Measurements from ENCODE around the gene ENPP1. TPM values are rescaled to one million over a fixed set of nuclear protein-coding genes. Genes with fewer than 3 reads are reported as not detected.

The ENPP1 gene
- total and polyA plus RNA-seq, 7 experiments from 2014 or later = 0.07 to 0.69 (median 0.21) TPM; not detected in 3

DNA sequence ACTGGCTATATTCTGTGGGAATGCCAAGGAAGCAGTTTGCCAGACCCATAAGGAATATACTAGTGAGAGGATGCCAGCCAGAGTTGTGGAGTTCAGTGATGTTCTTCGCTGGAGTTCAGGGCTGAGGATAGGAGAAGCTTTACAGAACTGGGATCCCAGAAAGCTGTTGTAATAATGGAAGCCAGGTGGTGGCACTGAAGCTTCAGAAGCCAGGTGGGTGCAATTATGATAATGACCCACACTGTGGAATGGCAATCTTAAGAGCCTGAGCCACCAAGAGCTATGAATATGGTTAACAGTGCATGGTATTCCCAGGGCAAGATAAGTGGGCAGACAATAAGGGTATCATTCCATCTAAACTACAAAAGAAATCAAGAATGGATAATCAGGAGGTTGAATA lies 25.1 kb upstream of the ENPP1 start:
- ATAC-seq = no peak
- no peak overlapping the region for H3K4me3 ChIP-seq (ENCODE audit: low read length)
- no peak overlapping the region for H3K27ac Mint-ChIP-seq
- no peaks in the 10 kb centered on the region for H3K36me3 ChIP-seq (ENCODE audit: control insufficient read depth in 2 of 3, insufficient read depth in 3 of 3, low read length in 3 of 3)
- H3K36me3 Mint-ChIP-seq = no peaks in the 10 kb centered on the region
- no peaks in the 10 kb centered on the region for H3K4me1 Mint-ChIP-seq
- no peaks in the 10 kb centered on the region for H3K4me1 ChIP-seq (ENCODE audit: control insufficient read depth in 2 of 2, insufficient read depth in 2 of 2, low read length in 2 of 2)
- ChIA-PET CTCF (no interaction called here), POLR2A (no interaction called here)
- H3K4me3 Mint-ChIP-seq = no peak overlapping the region
- no peak overlapping the region for H3K27ac ChIP-seq (ENCODE audit: low read depth, low read length)
- H3K9me3 ChIP-seq (ENCODE audit: control insufficient read depth in 2 of 3, low read length in 3 of 3) = no peaks in the 10 kb centered on the region
- no peak for DNase-seq
- H3K27me3 ChIP-seq (ENCODE audit: control insufficient read depth in 2 of 2, insufficient read depth in 2 of 2, low read length in 2 of 2) = no peaks in the 10 kb centered on the region
- H3K27me3 Mint-ChIP-seq = peaks cover 0 to 18% (median 5%) of the 10 kb centered on the region in 5 donors
- intact Hi-C loops (cut with micrococcal nuclease) = loop anchor here in 1 of 2 donors (1.0 kb wide), 1 partner anchor 128 kb away; no protein-coding TSS in a partner anchor
- H3K9me3 Mint-ChIP-seq = peaks cover 0 to 5% (median 0%) of the 10 kb centered on the region in 11 donors

DNA sequence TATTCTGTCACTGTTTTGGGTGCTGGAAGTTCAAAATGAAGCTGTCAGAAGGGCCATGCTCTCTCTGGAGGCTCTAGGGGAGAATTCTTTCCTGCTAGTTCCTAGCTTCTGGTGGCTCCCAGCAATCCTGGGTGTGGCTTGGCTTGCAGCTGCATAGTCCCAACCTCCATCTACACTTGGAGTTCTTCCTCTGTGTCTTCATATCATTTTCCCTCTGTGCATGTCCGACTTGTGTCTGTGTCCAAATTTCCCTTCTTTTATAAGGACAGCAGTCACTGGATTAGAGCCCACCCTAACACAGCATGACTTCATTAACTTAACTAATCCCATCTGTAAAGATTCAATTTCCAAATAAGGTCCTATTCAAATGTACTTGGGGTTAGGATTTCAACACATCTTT lies 23.3 kb upstream of the ENPP1 start:
- Mint-ChIP-seq H3K4me3 (no peak overlapping the region), H3K9me3 (peaks cover 0 to 5% (median 0%) of the 10 kb centered on the region in 11 donors), H3K36me3 (no peaks in the 10 kb centered on the region), H3K27ac (no peak overlapping the region), H3K27me3 (peaks cover 0 to 18% (median 5%) of the 10 kb centered on the region in 5 donors), H3K4me1 (peaks cover 0 to 6% (median 0%) of the 10 kb centered on the region in 7 donors)
- POLR2A ChIA-PET = no interaction called here
- ATAC-seq = no peak
- no peaks in the 10 kb centered on the region for H3K27me3 ChIP-seq (ENCODE audit: control insufficient read depth in 2 of 2, insufficient read depth in 2 of 2, low read length in 2 of 2)
- no peaks in the 10 kb centered on the region for H3K36me3 ChIP-seq (ENCODE audit: control insufficient read depth in 2 of 3, insufficient read depth in 3 of 3, low read length in 3 of 3)
- intact Hi-C loops (cut with micrococcal nuclease) = no loop called here
- no peaks in the 10 kb centered on the region for H3K4me1 ChIP-seq (ENCODE audit: control insufficient read depth in 2 of 2, insufficient read depth in 2 of 2, low read length in 2 of 2)
- DNase-seq = no peak
- H3K27ac ChIP-seq (ENCODE audit: low read depth, low read length) = no peak overlapping the region
- H3K9me3 ChIP-seq (ENCODE audit: control insufficient read depth in 2 of 3, low read length in 3 of 3) = no peaks in the 10 kb centered on the region
- no peak overlapping the region for H3K4me3 ChIP-seq (ENCODE audit: low read length)
- CTCF ChIA-PET = no interaction called here

DNA sequence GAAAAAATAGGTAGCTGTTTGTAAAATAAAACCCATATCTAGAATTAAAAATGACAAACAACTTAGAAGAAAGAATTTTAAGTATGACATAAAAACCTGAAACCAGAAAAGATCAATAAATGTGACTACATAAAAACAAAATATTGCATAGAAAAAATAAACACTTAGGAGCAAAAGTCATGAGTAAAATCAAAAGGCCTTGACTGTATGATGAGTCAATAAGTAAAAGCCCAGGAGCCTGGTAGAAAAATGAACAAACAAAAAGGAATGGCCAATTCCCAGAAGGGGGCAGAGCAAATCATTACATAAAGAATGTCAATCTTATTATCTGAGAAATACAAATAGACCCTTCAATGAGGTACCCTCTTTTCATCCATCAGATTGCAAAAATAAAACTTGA lies 20.7 kb upstream of the ENPP1 start:
- no peak for ATAC-seq
- CTCF ChIA-PET = no interaction called here
- intact Hi-C loops (cut with micrococcal nuclease) = no loop called here

DNA sequence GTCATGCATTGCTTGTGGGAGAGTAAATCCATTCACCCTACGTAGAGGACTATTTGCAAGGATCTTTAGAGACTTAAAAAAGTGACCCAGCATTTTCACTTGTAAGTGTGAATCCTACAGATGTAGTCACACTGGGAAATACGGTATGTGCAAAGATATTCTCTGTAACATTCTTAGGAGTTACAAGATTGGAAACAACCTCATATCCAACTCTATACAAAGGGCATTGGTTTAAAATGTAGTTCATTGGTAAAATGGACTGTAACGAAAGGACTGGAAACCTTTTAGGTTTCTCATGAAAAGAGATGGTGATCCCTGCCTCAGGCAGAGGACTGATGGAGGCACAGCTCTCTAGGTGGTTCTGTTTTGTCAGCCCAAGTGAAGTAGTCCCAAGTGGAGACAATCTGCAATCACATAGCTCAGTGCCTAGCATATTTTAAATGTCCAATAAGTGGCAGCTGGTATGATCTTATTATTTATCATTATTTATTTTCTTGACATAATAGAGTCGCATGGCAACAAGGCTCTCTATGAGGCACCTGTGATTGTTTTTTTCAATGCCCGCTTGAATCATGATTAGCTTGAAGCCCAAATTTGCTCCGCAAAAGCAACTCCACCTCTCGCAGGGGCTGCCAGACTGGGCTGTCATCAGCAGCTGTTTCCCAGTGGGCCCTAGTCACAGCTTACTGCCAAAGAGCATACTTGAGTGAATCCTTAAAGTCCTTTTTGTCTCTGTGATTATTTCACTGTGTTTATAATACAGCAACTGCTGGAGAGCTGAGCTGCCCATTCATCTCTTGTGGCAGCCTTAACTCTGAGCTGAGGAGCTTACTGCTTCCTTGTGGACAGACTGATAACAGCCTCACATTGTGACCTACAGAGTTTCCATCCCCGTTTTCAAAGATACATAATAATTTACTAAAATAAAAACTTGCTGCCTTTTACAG lies 19.8 kb upstream of the ENPP1 start:
- ATAC-seq (no peak), DNase-seq (no peak)
- peaks cover 0 to 13% (median 5%) of the 10 kb centered on the region in 5 donors for H3K27me3 Mint-ChIP-seq
- peaks cover 0 to 6% (median 0%) of the 10 kb centered on the region in 7 donors for H3K4me1 Mint-ChIP-seq
- Histone ChIP-seq H3K36me3 (ENCODE audit: control insufficient read depth in 2 of 3, insufficient read depth in 3 of 3, low read length in 3 of 3) (no peaks in the 10 kb centered on the region), H3K9me3 (ENCODE audit: control insufficient read depth in 2 of 3, low read length in 3 of 3) (no peaks in the 10 kb centered on the region), H3K27ac (ENCODE audit: low read depth, low read length) (no peak overlapping the region), H3K27me3 (ENCODE audit: control insufficient read depth in 2 of 2, insufficient read depth in 2 of 2, low read length in 2 of 2) (no peaks in the 10 kb centered on the region), H3K4me3 (ENCODE audit: low read length) (no peak overlapping the region), H3K4me1 (ENCODE audit: control insufficient read depth in 2 of 2, insufficient read depth in 2 of 2, low read length in 2 of 2) (no peaks in the 10 kb centered on the region)
- intact Hi-C loops (cut with micrococcal nuclease) = no loop called here
- POLR2A ChIA-PET = no interaction called here
- H3K27ac Mint-ChIP-seq = no peak overlapping the region
- H3K36me3 Mint-ChIP-seq = no peaks in the 10 kb centered on the region
- CTCF ChIA-PET = no interaction called here
- peaks cover 0 to 5% (median 0%) of the 10 kb centered on the region in 11 donors for H3K9me3 Mint-ChIP-seq
- H3K4me3 Mint-ChIP-seq = no peak overlapping the region

More for the DNA sequence above, 20.7 kb upstream of the ENPP1 start:
- Mint-ChIP-seq H3K9me3 (peaks cover 0 to 5% (median 0%) of the 10 kb centered on the region in 11 donors), H3K36me3 (no peaks in the 10 kb centered on the region), H3K27me3 (peaks cover 0 to 18% (median 5%) of the 10 kb centered on the region in 5 donors), H3K27ac (no peak overlapping the region), H3K4me1 (peaks cover 0 to 6% (median 0%) of the 10 kb centered on the region in 7 donors), H3K4me3 (no peak overlapping the region)
- H3K36me3 ChIP-seq (ENCODE audit: control insufficient read depth in 2 of 3, insufficient read depth in 3 of 3, low read length in 3 of 3) = no peaks in the 10 kb centered on the region
- no peak overlapping the region for H3K4me3 ChIP-seq (ENCODE audit: low read length)
- no peaks in the 10 kb centered on the region for H3K27me3 ChIP-seq (ENCODE audit: control insufficient read depth in 2 of 2, insufficient read depth in 2 of 2, low read length in 2 of 2)
- no peak for DNase-seq
- no peaks in the 10 kb centered on the region for H3K4me1 ChIP-seq (ENCODE audit: control insufficient read depth in 2 of 2, insufficient read depth in 2 of 2, low read length in 2 of 2)
- POLR2A ChIA-PET = no interaction called here
- H3K27ac ChIP-seq (ENCODE audit: low read depth, low read length) = no peak overlapping the region
- no peaks in the 10 kb centered on the region for H3K9me3 ChIP-seq (ENCODE audit: control insufficient read depth in 2 of 3, low read length in 3 of 3)

DNA sequence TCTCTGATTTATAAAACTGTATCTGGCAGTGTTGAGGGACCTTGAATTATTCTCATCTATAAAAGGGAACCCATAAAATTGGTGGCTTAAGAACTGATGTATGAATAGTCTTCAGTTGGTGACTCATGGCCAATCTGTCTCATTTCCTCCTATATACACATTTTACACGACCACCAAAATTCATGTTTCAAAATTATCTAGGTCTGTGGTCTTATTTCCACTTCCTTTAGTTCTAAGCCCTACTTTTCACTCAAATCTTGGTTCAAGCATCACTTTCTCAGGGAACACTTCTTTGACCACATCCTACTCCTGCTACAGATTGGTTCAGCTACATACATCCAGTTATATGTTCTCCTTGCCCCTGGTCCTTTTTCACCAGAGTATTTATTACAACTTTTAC lies 18.6 kb upstream of the ENPP1 start:
- Mint-ChIP-seq H3K27ac (no peak overlapping the region), H3K4me3 (no peak overlapping the region), H3K36me3 (no peaks in the 10 kb centered on the region), H3K9me3 (peaks cover 0 to 5% (median 0%) of the 10 kb centered on the region in 11 donors), H3K27me3 (peaks cover 0 to 10% (median 0%) of the 10 kb centered on the region in 5 donors), H3K4me1 (peaks cover 0 to 6% (median 0%) of the 10 kb centered on the region in 7 donors)
- ChIA-PET POLR2A (no interaction called here), CTCF (no interaction called here)
- Histone ChIP-seq H3K36me3 (ENCODE audit: control insufficient read depth in 2 of 3, insufficient read depth in 3 of 3, low read length in 3 of 3) (no peaks in the 10 kb centered on the region), H3K9me3 (ENCODE audit: control insufficient read depth in 2 of 3, low read length in 3 of 3) (no peaks in the 10 kb centered on the region), H3K4me1 (ENCODE audit: control insufficient read depth in 2 of 2, insufficient read depth in 2 of 2, low read length in 2 of 2) (no peaks in the 10 kb centered on the region), H3K4me3 (ENCODE audit: low read length) (no peak overlapping the region), H3K27me3 (ENCODE audit: control insufficient read depth in 2 of 2, insufficient read depth in 2 of 2, low read length in 2 of 2) (no peaks in the 10 kb centered on the region), H3K27ac (ENCODE audit: low read depth, low read length) (no peak overlapping the region)
- intact Hi-C loops (cut with micrococcal nuclease) = no loop called here
- ATAC-seq (no peak), DNase-seq (no peak)

DNA sequence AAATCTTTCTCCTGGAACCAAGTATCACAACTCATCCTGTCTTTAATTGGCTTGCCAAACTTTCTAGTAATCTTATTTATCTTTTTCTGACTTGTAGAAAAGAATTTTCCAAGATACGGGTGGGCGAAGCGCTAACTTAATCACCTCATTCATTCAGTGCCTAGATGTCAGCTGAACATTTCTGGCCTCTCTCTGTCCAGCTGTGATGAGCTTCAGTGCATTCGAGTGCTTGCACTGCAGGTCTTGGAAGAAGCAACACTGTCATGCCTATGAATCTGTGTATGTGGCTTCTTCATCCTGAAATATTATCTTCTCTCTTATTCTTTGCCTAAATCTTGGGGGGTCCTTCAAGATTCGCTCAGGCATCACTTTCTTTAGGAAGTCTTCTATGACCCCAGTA lies 16.3 kb upstream of the ENPP1 start:
- Histone ChIP-seq H3K36me3 (ENCODE audit: control insufficient read depth in 2 of 3, insufficient read depth in 3 of 3, low read length in 3 of 3) (no peaks in the 10 kb centered on the region), H3K9me3 (ENCODE audit: control insufficient read depth in 2 of 3, low read length in 3 of 3) (no peaks in the 10 kb centered on the region), H3K27ac (ENCODE audit: low read depth, low read length) (no peak overlapping the region), H3K4me1 (ENCODE audit: control insufficient read depth in 2 of 2, insufficient read depth in 2 of 2, low read length in 2 of 2) (no peaks in the 10 kb centered on the region), H3K27me3 (ENCODE audit: control insufficient read depth in 2 of 2, insufficient read depth in 2 of 2, low read length in 2 of 2) (no peaks in the 10 kb centered on the region), H3K4me3 (ENCODE audit: low read length) (no peak overlapping the region)
- Mint-ChIP-seq H3K4me1 (peaks cover 0 to 6% (median 0%) of the 10 kb centered on the region in 7 donors), H3K27me3 (peaks cover 0 to 21% (median 14%) of the 10 kb centered on the region in 5 donors), H3K4me3 (no peak overlapping the region), H3K36me3 (no peaks in the 10 kb centered on the region), H3K9me3 (peaks cover 0 to 5% (median 0%) of the 10 kb centered on the region in 11 donors), H3K27ac (no peak overlapping the region)
- no peak for DNase-seq
- ATAC-seq = no peak
- intact Hi-C loops (cut with micrococcal nuclease) = no loop called here
- ChIA-PET POLR2A (no interaction called here), CTCF (no interaction called here)

DNA sequence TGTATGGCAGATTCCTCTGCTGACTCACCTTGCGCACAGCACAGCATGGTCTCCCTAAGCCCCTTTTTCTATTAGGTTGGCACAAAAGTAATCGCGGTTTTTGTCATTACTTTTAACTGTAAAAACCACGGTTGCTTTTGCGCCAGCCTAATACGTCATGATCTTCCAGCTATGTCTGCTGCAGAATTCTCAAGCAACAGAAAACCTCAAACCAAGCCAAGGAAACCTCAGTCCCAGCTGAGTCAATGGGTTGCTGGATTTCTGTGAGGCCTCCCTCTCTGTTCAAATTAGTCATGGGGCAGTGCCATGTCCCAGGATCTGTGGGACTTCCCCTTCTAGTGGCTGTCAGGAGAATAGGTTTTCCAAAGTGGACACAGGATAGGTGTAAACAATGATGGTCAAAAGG lies 15.7 kb upstream of the ENPP1 start:
- no peaks in the 10 kb centered on the region for H3K4me1 ChIP-seq (ENCODE audit: control insufficient read depth in 2 of 2, insufficient read depth in 2 of 2, low read length in 2 of 2)
- Mint-ChIP-seq H3K4me3 (no peak overlapping the region), H3K4me1 (peaks cover 0 to 6% (median 0%) of the 10 kb centered on the region in 7 donors), H3K9me3 (peaks cover 0 to 5% (median 0%) of the 10 kb centered on the region in 11 donors), H3K27ac (no peak overlapping the region), H3K36me3 (no peaks in the 10 kb centered on the region), H3K27me3 (peaks cover 0 to 18% (median 17%) of the 10 kb centered on the region in 5 donors)
- ATAC-seq (no peak), DNase-seq (no peak)
- intact Hi-C loops (cut with micrococcal nuclease) = no loop called here
- H3K36me3 ChIP-seq (ENCODE audit: control insufficient read depth in 2 of 3, insufficient read depth in 3 of 3, low read length in 3 of 3) = no peaks in the 10 kb centered on the region
- no peak overlapping the region for H3K4me3 ChIP-seq (ENCODE audit: low read length)
- H3K27ac ChIP-seq (ENCODE audit: low read depth, low read length) = no peak overlapping the region
- ChIA-PET POLR2A (no interaction called here), CTCF (no interaction called here)
- no peaks in the 10 kb centered on the region for H3K27me3 ChIP-seq (ENCODE audit: control insufficient read depth in 2 of 2, insufficient read depth in 2 of 2, low read length in 2 of 2)
- H3K9me3 ChIP-seq (ENCODE audit: control insufficient read depth in 2 of 3, low read length in 3 of 3) = no peaks in the 10 kb centered on the region

All from naive thymus-derived CD4-positive, alpha-beta T cell (primary cell).